DND-41 (cell line): Measurements from ENCODE around the gene LRRC66.

Experiments used
- ATAC-seq: fragments of 200-7000 bp; cut with Tn5 transposase; 3 replicates; pipeline ENCODE4 v1.9.1; 2021; ENCODE audit warnings: low read depth; ENCODE audit not compliant: insufficient read depth
- DNase-seq: peaks from one replicate; pipeline ENCODE4 v3.0.0-alpha.2; 2020
- H2AFZ ChIP-seq: 2 replicates; pipeline ENCODE4 v1.6.0; 2012; ENCODE audit warnings: low read depth, low read length
- H3K27ac ChIP-seq: 2 replicates; pipeline ENCODE4 v1.5.1; 2012; ENCODE audit warnings: low read length, inconsistent platforms
- H3K27me3 ChIP-seq: fragments of 200-600 bp; sonication (generic); 2 replicates; pipeline ENCODE4 v1.6.0; 2012; ENCODE audit warnings: low read length, mild to moderate bottlenecking, inconsistent platforms; ENCODE audit not compliant: insufficient read depth, poor library complexity
- H3K36me3 ChIP-seq: 2 replicates; pipeline ENCODE4 v1.5.1; 2012; ENCODE audit warnings: low read length, inconsistent platforms; ENCODE audit not compliant: insufficient read depth
- H3K4me1 ChIP-seq: 2 replicates; pipeline ENCODE4 v1.5.1; 2012; ENCODE audit warnings: mild to moderate bottlenecking, low read length; ENCODE audit not compliant: insufficient read depth
- H3K4me2 ChIP-seq: 2 replicates; pipeline ENCODE4 v1.6.0; 2012; ENCODE audit warnings: mild to moderate bottlenecking, moderate library complexity, low read length, inconsistent platforms; ENCODE audit not compliant: insufficient read depth
- H3K4me3 ChIP-seq, 2 experiments: fragments of 200-600 bp in 1 of 2; shearing (Covaris generic) in 1 of 2; 2 replicates each; pipeline ENCODE4 v1.5.1; 2012 to 2016; ENCODE audit warnings: inconsistent platforms in 2 of 2, low read length in 2 of 2, mild to moderate bottlenecking in 2 of 2, low read depth in 1 of 2, moderate library complexity in 1 of 2
- H3K79me2 ChIP-seq: 2 replicates; pipeline ENCODE4 v1.6.0; 2012; ENCODE audit warnings: low read length, inconsistent platforms; ENCODE audit not compliant: insufficient read depth
- H3K9ac ChIP-seq: 2 replicates; pipeline ENCODE4 v1.6.0; 2012; ENCODE audit warnings: low read depth, mild to moderate bottlenecking, inconsistent platforms, low read length, moderate library complexity
- H3K9me3 ChIP-seq: 2 replicates; pipeline ENCODE4 v1.5.1; 2012; ENCODE audit warnings: low read length, moderate library complexity, mild to moderate bottlenecking, inconsistent platforms; ENCODE audit not compliant: insufficient read depth, severe bottlenecking
- H4K20me1 ChIP-seq: 2 replicates; pipeline ENCODE4 v1.6.0; 2012; ENCODE audit warnings: low read length; ENCODE audit not compliant: insufficient read depth
- EZH2 ChIP-seq: IDR thresholded peaks from 3 replicates; pipeline ENCODE4 v1.6.1; 2012; ENCODE audit warnings: borderline replicate concordance, low read depth, mild to moderate bottlenecking, moderate library complexity, low read length, inconsistent platforms; ENCODE audit not compliant: severe bottlenecking
- TF ChIP-seq, protein P1 (sequence below): IDR thresholded peaks from 2 replicates; pipeline ENCODE4 v1.5.1; 2012; ENCODE audit warnings: borderline replicate concordance, low read length, moderate library complexity, mild to moderate bottlenecking; ENCODE audit not compliant: poor library complexity, severe bottlenecking; ENCODE audit errors: extremely low read depth

LRRC66 gene

DNA sequence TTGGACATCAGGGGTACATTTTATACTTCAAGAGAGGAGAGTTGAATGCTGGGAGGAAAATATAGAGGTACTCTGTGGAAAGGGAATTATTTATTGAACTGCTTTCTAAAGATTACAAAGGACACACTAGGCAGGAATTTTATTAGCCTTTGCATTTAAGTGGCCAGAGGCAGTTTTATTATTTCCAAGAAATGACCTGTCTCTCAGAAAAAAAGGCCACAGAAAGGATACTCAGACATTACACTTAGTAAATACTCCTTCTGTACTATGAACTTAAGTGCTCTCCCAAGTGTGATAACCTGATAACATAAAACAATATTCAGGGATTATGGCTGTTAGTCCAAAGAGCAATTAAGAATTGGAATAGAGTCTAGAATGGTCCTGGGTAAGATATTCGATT, 7.5 kb downstream of the LRRC66 start:
- H3K79me2 ChIP-seq = no peaks in the 10 kb centered on the region
- no peaks in the 10 kb centered on the region for H3K9me3 ChIP-seq
- ATAC-seq (no peak), DNase-seq (no peak)
- H3K4me1 ChIP-seq = no peaks in the 10 kb centered on the region
- no peak overlapping the region for H3K4me3 ChIP-seq
- H3K4me2 ChIP-seq = no peak overlapping the region
- no peaks in the 10 kb centered on the region for H3K36me3 ChIP-seq
- no peak overlapping the region for H3K27ac ChIP-seq
- no peak overlapping the region for H2AFZ ChIP-seq
- no peak overlapping the region for H3K9ac ChIP-seq
- H3K27me3 ChIP-seq = no peaks in the 10 kb centered on the region
- TF ChIP-seq, protein P1, sequence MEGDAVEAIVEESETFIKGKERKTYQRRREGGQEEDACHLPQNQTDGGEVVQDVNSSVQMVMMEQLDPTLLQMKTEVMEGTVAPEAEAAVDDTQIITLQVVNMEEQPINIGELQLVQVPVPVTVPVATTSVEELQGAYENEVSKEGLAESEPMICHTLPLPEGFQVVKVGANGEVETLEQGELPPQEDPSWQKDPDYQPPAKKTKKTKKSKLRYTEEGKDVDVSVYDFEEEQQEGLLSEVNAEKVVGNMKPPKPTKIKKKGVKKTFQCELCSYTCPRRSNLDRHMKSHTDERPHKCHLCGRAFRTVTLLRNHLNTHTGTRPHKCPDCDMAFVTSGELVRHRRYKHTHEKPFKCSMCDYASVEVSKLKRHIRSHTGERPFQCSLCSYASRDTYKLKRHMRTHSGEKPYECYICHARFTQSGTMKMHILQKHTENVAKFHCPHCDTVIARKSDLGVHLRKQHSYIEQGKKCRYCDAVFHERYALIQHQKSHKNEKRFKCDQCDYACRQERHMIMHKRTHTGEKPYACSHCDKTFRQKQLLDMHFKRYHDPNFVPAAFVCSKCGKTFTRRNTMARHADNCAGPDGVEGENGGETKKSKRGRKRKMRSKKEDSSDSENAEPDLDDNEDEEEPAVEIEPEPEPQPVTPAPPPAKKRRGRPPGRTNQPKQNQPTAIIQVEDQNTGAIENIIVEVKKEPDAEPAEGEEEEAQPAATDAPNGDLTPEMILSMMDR = no peak
- TF ChIP-seq EZH2 = no peak
- no peaks in the 10 kb centered on the region for H4K20me1 ChIP-seq

DNA sequence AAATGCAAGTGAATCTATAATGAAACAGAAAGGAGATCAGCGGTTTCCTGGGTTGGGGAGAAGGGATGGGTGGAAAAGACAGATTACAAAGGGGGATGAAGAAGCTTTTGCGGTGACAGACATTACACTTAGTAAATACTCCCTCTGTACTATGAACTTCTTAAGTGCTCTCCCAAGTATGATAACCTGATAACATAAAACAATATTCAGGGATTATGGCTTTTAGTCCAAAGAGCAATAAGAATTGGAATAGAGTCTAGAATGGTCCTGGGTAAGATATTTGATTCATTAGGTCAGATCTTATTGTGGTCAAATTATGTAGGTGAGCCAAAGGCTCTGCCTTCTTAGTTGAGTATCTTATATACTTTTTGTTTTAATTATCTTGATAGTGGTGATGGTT, 9.2 kb downstream of the LRRC66 start:
- H3K9ac ChIP-seq = no peak overlapping the region
- H4K20me1 ChIP-seq = no peaks in the 10 kb centered on the region
- DNase-seq = no peak
- no peaks in the 10 kb centered on the region for H3K79me2 ChIP-seq
- H2AFZ ChIP-seq = no peak overlapping the region
- H3K27me3 ChIP-seq = no peaks in the 10 kb centered on the region
- TF ChIP-seq, protein P1 = no peak
- TF ChIP-seq EZH2 = no peak
- no peak overlapping the region for H3K27ac ChIP-seq
- H3K36me3 ChIP-seq = no peaks in the 10 kb centered on the region
- no peaks in the 10 kb centered on the region for H3K9me3 ChIP-seq
- H3K4me2 ChIP-seq = no peak overlapping the region
- no peak for ATAC-seq
- no peak overlapping the region for H3K4me3 ChIP-seq
- H3K4me1 ChIP-seq = no peaks in the 10 kb centered on the region

DNA sequence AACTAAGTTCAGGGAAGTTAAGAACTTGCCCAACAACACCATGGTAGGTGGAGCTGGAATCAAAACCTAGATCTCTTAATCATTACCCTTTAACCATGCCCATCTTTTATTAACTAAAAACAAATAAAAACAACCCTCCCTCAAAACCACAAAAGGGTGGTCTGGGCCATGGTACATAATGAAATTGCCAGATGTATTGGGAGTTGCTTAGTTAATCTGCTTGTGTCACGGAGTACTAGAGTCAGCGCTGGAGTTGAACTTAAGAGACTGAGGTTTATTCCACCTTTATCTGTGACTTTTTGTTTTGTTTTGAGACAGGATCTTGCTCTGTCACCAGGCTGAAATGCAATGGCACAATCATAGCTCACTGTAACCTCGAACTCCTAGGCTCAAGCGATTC, 13.3 kb downstream of the LRRC66 start:
- DNase-seq = no peak
- H3K79me2 ChIP-seq = no peaks in the 10 kb centered on the region
- no peaks in the 10 kb centered on the region for H3K4me1 ChIP-seq
- ATAC-seq = no peak
- H4K20me1 ChIP-seq = no peaks in the 10 kb centered on the region
- H3K27ac ChIP-seq = no peak overlapping the region
- no peaks in the 10 kb centered on the region for H3K27me3 ChIP-seq
- TF ChIP-seq, protein P1 = no peak
- TF ChIP-seq EZH2 = no peak
- no peak overlapping the region for H3K4me3 ChIP-seq
- H3K4me2 ChIP-seq = no peak overlapping the region
- H3K36me3 ChIP-seq = no peaks in the 10 kb centered on the region
- H3K9me3 ChIP-seq = no peaks in the 10 kb centered on the region
- H2AFZ ChIP-seq = no peak overlapping the region
- H3K9ac ChIP-seq = no peak overlapping the region
